Prostate gland (tissue), 2 donors: ENCODE measurements around the gene GABRG3. TPM values are rescaled to one million over a fixed set of nuclear protein-coding genes. Genes with fewer than 3 reads are reported as not detected.

Experiments
- DNase-seq: peaks from one replicate; pipeline ENCODE4 v3.0.0-alpha.2; 2019; ENCODE audit warnings: low spot score
- H3K27ac ChIP-seq, 2 donors: fragments of 200-600 bp; sonication (generic); 2 replicates each; pipeline ENCODE4 v1.5.1; 2017 to 2019
- H3K27me3 ChIP-seq: fragments of 200-600 bp; sonication (generic); replicated peaks from 2 replicates; pipeline ENCODE4 v1.5.1; 2019; ENCODE audit not compliant: insufficient read depth
- H3K36me3 ChIP-seq, 2 donors: fragments of 200-600 bp; sonication (generic); 1 replicate in 1 of 2; 2 replicates in 1 of 2; pipeline versions ENCODE4 v1.5.1 to v1.8.1; 2017 to 2019
- H3K4me1 ChIP-seq: fragments of 200-600 bp; sonication (generic); replicated peaks from 2 replicates; pipeline ENCODE4 v1.5.1; 2019
- H3K4me3 ChIP-seq, 2 donors: fragments of 200-600 bp; sonication (generic); 2 replicates each; pipeline ENCODE4 v1.5.1; 2017 to 2019
- H3K9me3 ChIP-seq: fragments of 200-600 bp; sonication (generic); 2 replicates; pipeline ENCODE4 v1.5.1; 2017
- CTCF ChIP-seq, 4 experiments: fragments of 200-600 bp in 2 of 4; fragments of 450-650 bp in 2 of 4; sonication (generic) in 2 of 4; IDR thresholded peaks; 1 replicate in 3 of 4; 2 replicates in 1 of 4; pipeline ENCODE4 v1.5.1; 2016 to 2019; ENCODE audit warnings: antibody characterized with exemption in 4 of 4, mild to moderate bottlenecking in 2 of 4, moderate library complexity in 2 of 4
- POLR2A ChIP-seq: fragments of 450-650 bp; IDR thresholded peaks from one replicate; pipeline ENCODE4 v1.6.1; 2016; ENCODE audit warnings: antibody characterized with exemption, mild to moderate bottlenecking
- POLR2AphosphoS5 ChIP-seq: sonication (generic); formaldehyde crosslinking; IDR thresholded peaks from one replicate; pipeline ENCODE4 v1.6.1; 2017; ENCODE audit warnings: antibody characterized with exemption
- WGBS: methylation state at CpG from one replicate; pipeline ENCODE4 v1.1.5; 2018; 5-methylcytosine and 5-hydroxymethylcytosine counted together
- intact Hi-C: fragments of 100-400 bp; cut with DNase I; formaldehyde crosslinking; loops from one replicate; pipeline ENCODE4 v1.14.2; 2022
- total RNA-seq, 2 donors: library from RNA; depleted of rRNA; stranded (reverse); fragments of >200 nt; gene quantifications; one replicate each; pipeline ENCODE4 v1.1.0, GENCODE V29; 2016

The GABRG3 gene
- total RNA-seq, 2 donors from 2014 or later: 15.6 to 35.4 TPM

- no peak overlapping the region for H3K4me3 ChIP-seq
- WGBS: 41% methylated on average over 2 of the region's 2 CpGs
- H3K27me3 ChIP-seq: no peaks in the 10 kb centered on the region
- H3K36me3 ChIP-seq: no peaks in the 10 kb centered on the region
- H3K27ac ChIP-seq: no peak overlapping the region
- no peaks in the 10 kb centered on the region for H3K4me1 ChIP-seq
- no peaks in the 10 kb centered on the region for H3K9me3 ChIP-seq
- DNase-seq: no peak
- intact Hi-C loops: no loop called here
- no peak for TF ChIP-seq POLR2AphosphoS5
- TF ChIP-seq POLR2A: no peak
- no peak for TF ChIP-seq CTCF (IDR thresholded peaks at IDR 0.05)
Measured at GRCh38 chr15:27564656-27565055, 593.7 kb downstream of the GABRG3 start.

DNA sequence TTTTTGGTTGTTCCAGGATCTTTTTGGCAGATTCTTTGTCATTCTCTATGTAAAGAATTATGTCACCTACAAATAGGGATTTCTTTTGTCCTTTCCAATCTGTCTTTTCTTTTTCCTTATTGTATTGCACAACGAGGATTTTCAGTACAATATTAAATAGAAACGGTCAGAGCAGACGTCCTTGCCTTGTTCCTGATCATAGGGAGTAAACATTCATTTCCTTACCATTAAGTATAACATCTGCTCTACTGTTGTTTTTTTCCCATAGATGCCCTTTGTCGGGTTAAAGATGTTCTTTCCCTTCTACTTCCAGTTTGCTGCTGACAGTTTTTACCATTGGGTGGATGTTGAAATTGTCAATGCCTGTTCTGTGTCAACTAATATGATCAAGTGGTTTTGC lies 599.8 kb downstream of the GABRG3 start:
- intact Hi-C loops: no loop called here
- Histone ChIP-seq H3K27ac (no peak overlapping the region), H3K36me3 (no peaks in the 10 kb centered on the region), H3K27me3 (no peaks in the 10 kb centered on the region), H3K4me3 (no peak overlapping the region), H3K4me1 (no peaks in the 10 kb centered on the region), H3K9me3 (no peaks in the 10 kb centered on the region)
- 50% methylated on average over 4 of the region's 4 CpGs for WGBS
- DNase-seq: no peak
- TF ChIP-seq POLR2A (no peak), POLR2AphosphoS5 (no peak), CTCF (IDR thresholded peaks at IDR 0.05) (no peak)

- Histone ChIP-seq H3K36me3 (no peaks in the 10 kb centered on the region), H3K27me3 (no peaks in the 10 kb centered on the region), H3K27ac (no peak overlapping the region), H3K9me3 (no peaks in the 10 kb centered on the region), H3K4me1 (no peaks in the 10 kb centered on the region), H3K4me3 (no peak overlapping the region)
- TF ChIP-seq POLR2AphosphoS5: no peak
- no peak for TF ChIP-seq POLR2A
- TF ChIP-seq CTCF (IDR thresholded peaks at IDR 0.05): no peak
- intact Hi-C loops: no loop called here
- 71% methylated on average over 26 of the region's 26 CpGs for WGBS
- no peak for DNase-seq
Measured at GRCh38 chr15:27573805-27574485, 603.0 kb downstream of the GABRG3 start.

GRCh38 chr15:27574541-27575054 lies 603.6 kb downstream of the GABRG3 start:
- no peak overlapping the region for H3K4me3 ChIP-seq
- H3K9me3 ChIP-seq: no peaks in the 10 kb centered on the region
- WGBS: 87% methylated on average over 20 of the region's 20 CpGs
- intact Hi-C loops: no loop called here
- H3K27me3 ChIP-seq: no peaks in the 10 kb centered on the region
- TF ChIP-seq CTCF (IDR thresholded peaks at IDR 0.05) (no peak), POLR2AphosphoS5 (no peak), POLR2A (no peak)
- DNase-seq: no peak
- H3K36me3 ChIP-seq: no peaks in the 10 kb centered on the region
- H3K4me1 ChIP-seq: no peaks in the 10 kb centered on the region
- H3K27ac ChIP-seq: no peak overlapping the region

GRCh38 chr15:27575521-27575920 lies 604.5 kb downstream of the GABRG3 start:
- WGBS: 83% methylated on average over 3 of the region's 3 CpGs
- TF ChIP-seq POLR2A: no peak
- no peak for TF ChIP-seq POLR2AphosphoS5
- no peak for TF ChIP-seq CTCF (IDR thresholded peaks at IDR 0.05)
- Histone ChIP-seq H3K27ac (no peak overlapping the region), H3K4me1 (no peaks in the 10 kb centered on the region), H3K27me3 (no peaks in the 10 kb centered on the region), H3K4me3 (no peak overlapping the region), H3K9me3 (no peaks in the 10 kb centered on the region), H3K36me3 (no peaks in the 10 kb centered on the region)
- intact Hi-C loops: no loop called here
- DNase-seq: no peak
